Breast epithelium (tissue), 4 donors: ENCODE data around the gene CDC42SE2. TPM values are rescaled to one million over a fixed set of nuclear protein-coding genes. Genes with fewer than 3 reads are reported as not detected.
"Not testable (repeated sequence)": the region's sequence is repeated elsewhere in the genome, so short reads cannot be mapped to it uniquely, and the experiment has no call there.

Source experiments
- DNase-seq, 2 donors: peaks; one replicate each; pipeline ENCODE4 v3.0.0-alpha.2; 2019; ENCODE audit warnings: low spot score in 2 of 2
- H3K27ac ChIP-seq, 2 donors: fragments of 200-600 bp; sonication (generic) in 1 of 2; one replicate each; pipeline ENCODE4 v1.5.1; 2016 to 2019; ENCODE audit warnings: mild to moderate bottlenecking in 1 of 2
- H3K27me3 ChIP-seq, 2 donors: fragments of 200-600 bp; sonication (generic) in 1 of 2; one replicate each; pipeline versions ENCODE4 v1.5.1 to v1.6.0; 2017 to 2019; ENCODE audit warnings: control low read depth in 1 of 2, mild to moderate bottlenecking in 1 of 2
- H3K36me3 ChIP-seq: fragments of 200-600 bp; one replicate; pipeline ENCODE4 v1.5.1; 2019
- H3K4me1 ChIP-seq, 2 donors: fragments of 200-600 bp; sonication (generic); one replicate each; pipeline ENCODE4 v1.5.1; 2016 to 2019; ENCODE audit warnings: control low read depth in 1 of 2
- H3K4me3 ChIP-seq, 3 donors: fragments of 200-600 bp; sonication (generic); 1 replicate in 2 of 3; 2 replicates in 1 of 3; pipeline ENCODE4 v1.5.1; 2016 to 2019; ENCODE audit warnings: mild to moderate bottlenecking in 3 of 3, moderate library complexity in 2 of 3
- H3K9me3 ChIP-seq, 2 donors: fragments of 200-600 bp; sonication (generic) in 1 of 2; one replicate each; pipeline ENCODE4 v1.5.1; 2016 to 2019; ENCODE audit warnings: control low read depth in 1 of 2
- CTCF ChIP-seq, 3 donors: fragments of 450-650 bp; IDR thresholded peaks; one replicate each; pipeline ENCODE4 v1.5.1; 2016 to 2017; ENCODE audit warnings: antibody characterized with exemption in 3 of 3, mild to moderate bottlenecking in 3 of 3, moderate library complexity in 3 of 3
- POLR2A ChIP-seq: fragments of 450-650 bp; IDR thresholded peaks from one replicate; pipeline ENCODE4 v1.6.1; 2016; ENCODE audit warnings: antibody characterized with exemption, mild to moderate bottlenecking, moderate library complexity
- POLR2AphosphoS5 ChIP-seq, 3 donors: sonication (generic); formaldehyde crosslinking; IDR thresholded peaks; one replicate each; pipeline ENCODE4 v1.6.1; 2017; ENCODE audit warnings: antibody characterized with exemption in 3 of 3
- intact Hi-C: fragments of 100-400 bp; cut with DNase I; formaldehyde crosslinking; loops from one replicate; pipeline ENCODE4 v1.15.1; 2023; ENCODE audit warnings: low total_unique reads
- total RNA-seq, 3 donors: library from RNA; depleted of rRNA; stranded (reverse); fragments of >200 nt; gene quantifications; one replicate each; pipeline ENCODE4 v1.1.0, GENCODE V29; 2016

The CDC42SE2 gene
- total RNA-seq, 3 donors from 2014 or later, result 39.4 to 82.8 (median 41.0) TPM

- TF ChIP-seq CTCF (IDR thresholded peaks at IDR 0.05) (no peak), POLR2AphosphoS5 (IDR thresholded peaks at IDR 0.05) (no peak), POLR2A (no peak)
- H3K36me3 ChIP-seq, result no peaks in the 10 kb centered on the region
- no peaks in the 10 kb centered on the region for H3K27me3 ChIP-seq
- intact Hi-C loops, result no loop called here
- no peak overlapping the region for H3K4me3 ChIP-seq
- no peak overlapping the region for H3K27ac ChIP-seq
- peaks cover 0 to 7% of the 10 kb centered on the region in 2 donors for H3K4me1 ChIP-seq
- DNase-seq, result no peak
- no peaks in the 10 kb centered on the region for H3K9me3 ChIP-seq
Observed at GRCh38 chr5:131272724-131273123, 8.9 kb downstream of the CDC42SE2 start.

- no peak overlapping the region for H3K4me3 ChIP-seq
- DNase-seq, result no peak
- H3K27ac ChIP-seq, result no peak overlapping the region
- no peaks in the 10 kb centered on the region for H3K9me3 ChIP-seq
- peaks cover 0 to 7% of the 10 kb centered on the region in 2 donors for H3K4me1 ChIP-seq
- intact Hi-C loops, result no loop called here
- TF ChIP-seq POLR2A, result no peak
- TF ChIP-seq POLR2AphosphoS5 (IDR thresholded peaks at IDR 0.05), result no peak
- no peak for TF ChIP-seq CTCF (IDR thresholded peaks at IDR 0.05)
- H3K27me3 ChIP-seq, result no peaks in the 10 kb centered on the region
- no peaks in the 10 kb centered on the region for H3K36me3 ChIP-seq
Observed at GRCh38 chr5:131274326-131275063, 10.6 kb downstream of the CDC42SE2 start.

DNA sequence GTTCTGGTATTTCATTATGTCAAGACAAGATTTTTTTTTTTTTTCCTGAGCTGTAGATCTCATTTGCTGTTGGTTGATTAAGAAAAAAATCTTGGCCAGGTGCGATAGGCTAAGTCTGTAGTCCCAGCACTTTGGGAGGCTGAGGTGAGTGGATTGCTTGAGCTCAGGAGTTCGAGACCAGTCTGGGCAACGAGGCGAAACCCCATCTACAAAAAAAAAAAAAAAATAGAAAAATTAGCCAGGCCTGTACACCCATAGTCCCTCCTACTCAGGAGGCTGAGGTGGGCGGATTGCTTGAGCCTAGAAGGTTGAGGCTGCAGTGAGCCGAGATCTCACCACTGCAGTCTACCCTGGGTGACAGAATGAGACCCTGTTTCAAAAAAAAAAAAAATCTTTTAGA, 12.2 kb downstream of the CDC42SE2 start:
- Histone ChIP-seq H3K9me3 (no peaks in the 10 kb centered on the region), H3K36me3 (no peaks in the 10 kb centered on the region), H3K4me1 (peaks cover 0 to 5% of the 10 kb centered on the region in 2 donors), H3K4me3 (no peak overlapping the region), H3K27ac (no peak overlapping the region), H3K27me3 (no peaks in the 10 kb centered on the region)
- intact Hi-C loops, result no loop called here
- no peak for DNase-seq
- no peak for TF ChIP-seq POLR2A
- no peak for TF ChIP-seq POLR2AphosphoS5 (IDR thresholded peaks at IDR 0.05)
- no peak for TF ChIP-seq CTCF (IDR thresholded peaks at IDR 0.05)

GRCh38 chr5:131277447-131277846, 13.6 kb downstream of the CDC42SE2 start:
- Histone ChIP-seq H3K4me1 (no peaks in the 10 kb centered on the region), H3K9me3 (no peaks in the 10 kb centered on the region), H3K27me3 (no peaks in the 10 kb centered on the region), H3K27ac (no peak overlapping the region), H3K4me3 (no peak overlapping the region), H3K36me3 (no peaks in the 10 kb centered on the region)
- intact Hi-C loops, result no loop called here
- TF ChIP-seq POLR2A, result no peak
- no peak for TF ChIP-seq CTCF (IDR thresholded peaks at IDR 0.05)
- TF ChIP-seq POLR2AphosphoS5 (IDR thresholded peaks at IDR 0.05), result no peak
- no peak for DNase-seq

DNA sequence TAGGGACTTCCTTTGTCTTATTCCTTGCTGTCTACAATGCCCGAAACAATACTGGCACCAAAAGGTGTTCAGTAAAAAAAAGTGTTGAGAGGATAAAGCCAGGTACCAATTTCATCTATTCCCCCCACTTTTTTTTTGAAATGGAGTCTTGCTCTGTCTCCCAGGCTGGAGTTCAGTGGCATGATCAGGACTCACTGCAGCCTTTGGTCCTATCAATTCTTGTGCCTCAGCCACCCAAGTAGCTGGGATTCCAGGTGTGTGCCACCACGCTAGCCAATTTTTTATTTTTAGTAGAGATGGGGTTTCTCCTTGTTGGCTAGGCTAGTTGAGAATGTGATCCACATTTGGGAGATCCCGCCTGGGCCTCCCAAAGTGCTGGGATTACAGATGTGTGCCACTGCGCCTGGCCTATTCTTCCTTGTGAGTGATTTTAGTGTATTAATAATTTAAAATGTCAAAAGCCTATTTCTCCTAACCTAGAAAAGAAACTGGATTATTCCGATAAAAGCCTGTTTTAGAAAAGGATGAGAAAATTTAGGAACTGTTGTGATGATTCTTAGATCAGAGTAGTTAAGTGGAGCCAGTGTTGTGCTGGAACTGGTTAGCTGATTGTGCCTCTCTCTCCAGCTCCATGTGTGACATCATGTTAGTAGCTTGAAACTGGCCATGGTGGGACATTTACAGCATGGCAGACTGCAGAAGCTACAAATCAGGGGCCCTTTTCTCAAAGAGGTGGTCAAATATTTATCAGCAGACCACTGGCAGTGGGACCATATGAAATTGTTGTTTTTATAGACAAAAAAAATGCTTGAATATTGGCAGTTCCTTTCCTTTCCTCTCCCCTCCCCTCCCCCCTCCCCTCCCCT, 14.3 kb downstream of the CDC42SE2 start:
- DNase-seq, result no peak
- Histone ChIP-seq H3K4me3 (no peak overlapping the region), H3K4me1 (no peaks in the 10 kb centered on the region), H3K27ac (peak overlapping the region in 1 of 2 donors; percentile 31), H3K9me3 (no peaks in the 10 kb centered on the region), H3K27me3 (no peaks in the 10 kb centered on the region), H3K36me3 (no peaks in the 10 kb centered on the region)
- intact Hi-C loops, result no loop called here
- TF ChIP-seq POLR2A (no peak), CTCF (IDR thresholded peaks at IDR 0.05) (no peak), POLR2AphosphoS5 (IDR thresholded peaks at IDR 0.05) (no peak)

DNA sequence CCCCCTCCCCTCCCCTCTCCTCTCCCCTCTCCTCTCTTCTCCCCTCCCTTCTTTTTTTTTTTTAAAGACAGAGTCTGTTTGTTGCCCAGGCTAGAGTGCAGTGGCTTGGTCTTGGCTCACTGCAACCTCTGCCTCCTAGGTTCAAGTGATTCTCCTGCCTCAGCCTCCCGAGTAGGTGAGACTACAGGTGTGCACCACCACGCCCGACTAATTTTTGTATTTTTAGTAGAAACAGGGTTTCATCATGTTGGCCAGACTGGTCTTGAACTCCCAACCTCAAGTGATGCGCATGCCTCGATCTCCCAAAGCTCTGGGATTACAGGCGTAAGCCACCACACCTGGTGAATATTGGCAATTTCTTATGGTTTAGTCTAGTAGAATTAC, 14.9 kb downstream of the CDC42SE2 start:
- DNase-seq, H3K9me3 ChIP-seq, H3K36me3 ChIP-seq, H3K27ac ChIP-seq, H3K4me3 ChIP-seq, H3K4me1 ChIP-seq, H3K27me3 ChIP-seq: not testable (repeated sequence)
- intact Hi-C loops, result loop anchor here (1.0 kb wide), 1 partner anchor 14 kb away; no protein-coding TSS in a partner anchor
